Stimulated activated CD4-positive, alpha-beta T cell treated with anti-CD3 and anti-CD28 coated beads, Interleukin-15, amount 100 ng/mL, for 1 hour (primary cell): Measurements from ENCODE around the gene ZNF700.
"Not testable (repeated sequence)": the region's sequence is repeated elsewhere in the genome, so short reads cannot be mapped to it uniquely, and the experiment has no call there.

Source experiments
- DNase-seq, 2 donors: peaks; one replicate each; pipeline ENCODE4 v3.0.0-alpha.2; 2020; ENCODE audit warnings: low read depth in 1 of 2, low spot score in 1 of 2

Gene ZNF700

DNA sequence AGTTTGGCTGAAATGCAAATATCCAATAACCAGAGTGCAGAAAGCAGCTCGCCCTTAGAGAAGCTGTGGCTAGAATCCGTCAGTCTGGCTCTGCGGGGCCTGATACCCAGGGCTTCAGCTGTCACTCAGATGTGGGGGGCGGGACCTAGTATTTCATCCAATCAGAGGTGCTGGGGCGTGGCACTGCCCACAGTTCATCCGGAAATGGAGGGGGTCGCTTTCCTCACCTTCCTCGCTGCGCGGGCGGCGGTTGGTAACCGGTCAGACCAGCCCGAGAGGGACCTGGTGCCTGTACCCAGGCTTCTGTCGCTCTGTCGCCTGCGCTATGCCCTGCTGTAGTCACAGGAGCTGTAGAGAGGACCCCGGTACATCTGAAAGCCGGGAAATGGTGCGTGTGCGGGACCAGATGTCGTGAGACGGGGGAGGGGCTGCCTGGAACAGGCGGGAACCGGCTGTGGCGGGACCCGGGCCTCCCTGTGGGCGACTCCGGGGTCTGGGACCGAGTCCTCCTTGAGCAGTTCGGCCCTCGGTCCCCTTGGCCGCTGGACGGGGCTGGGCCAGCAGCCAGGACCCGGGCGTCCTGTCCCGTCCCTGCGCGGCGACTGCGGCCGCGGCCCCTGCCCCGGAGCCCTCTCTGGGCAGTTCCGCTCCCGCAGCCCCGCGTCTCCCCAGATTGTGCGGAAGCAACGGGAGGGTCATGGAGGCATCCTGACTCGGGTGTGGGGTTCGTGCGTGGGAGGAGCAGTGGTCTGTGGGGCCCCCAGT lies at the start of gene ZNF700:
Gene ZNF700, plus strand, starts transcription at position 222 of the 765 bp plus-strand sequence. Its CDS starts 104 bp downstream, at position 326.
- DNase-seq = peak; percentile 80 to 83

DNA sequence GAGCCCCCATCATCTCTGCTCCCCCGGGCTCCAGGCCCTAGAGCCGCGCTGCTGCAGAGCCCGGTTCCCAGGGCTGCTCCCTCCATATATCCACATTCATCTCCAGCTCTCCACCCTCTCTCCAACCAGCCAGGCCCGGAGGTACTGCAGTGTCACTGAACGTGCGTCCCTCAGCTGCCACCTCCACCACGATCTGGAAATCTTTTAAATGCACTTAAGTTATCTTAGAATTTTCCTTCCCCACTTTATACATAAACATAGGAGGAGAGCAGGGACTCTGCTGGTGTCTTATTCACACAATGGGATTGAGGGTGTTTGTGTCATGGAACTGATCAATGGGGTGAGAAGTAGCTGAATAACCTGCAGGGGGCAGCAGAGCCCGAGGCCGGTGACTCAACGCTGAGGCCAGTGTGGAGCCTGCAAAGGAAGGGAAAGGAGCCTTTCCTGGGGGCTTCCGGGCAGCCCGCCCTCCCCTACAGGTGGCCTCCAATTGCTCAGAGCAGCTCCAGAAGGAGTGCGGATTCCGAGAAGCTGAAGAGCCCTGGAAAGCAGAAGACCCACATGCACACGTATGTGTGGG lies 45.1 kb upstream of the ZNF700 start:
- peak in 1 of 2 donors; percentile 8 for DNase-seq

DNA sequence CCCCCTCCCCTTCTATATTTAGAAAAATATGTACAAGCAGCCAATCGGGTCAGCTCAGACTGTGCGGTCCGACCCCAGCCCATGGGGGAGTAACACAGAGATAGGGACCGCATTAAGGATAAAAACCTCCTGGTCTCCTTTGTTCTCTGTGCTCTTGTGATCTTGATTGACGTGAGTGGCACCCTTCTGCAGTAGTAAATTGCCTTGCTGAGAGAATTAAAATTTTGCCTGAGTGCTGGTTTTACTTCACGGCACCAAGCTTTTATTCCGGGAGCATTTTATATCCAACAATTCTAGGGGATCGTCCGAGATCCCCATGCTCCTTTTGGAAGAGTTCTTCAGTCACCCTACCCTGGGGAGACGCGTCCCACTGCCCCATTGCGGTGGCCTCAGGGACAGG lies 44.3 kb upstream of the ZNF700 start:
- DNase-seq = no peak

GRCh38 chr19:11881151-11881800 lies 43.6 kb upstream of the ZNF700 start:
- peak; percentile 13 to 24 for DNase-seq

GRCh38 chr19:11882606-11883005 lies 42.3 kb upstream of the ZNF700 start:
- DNase-seq = no peak

DNA sequence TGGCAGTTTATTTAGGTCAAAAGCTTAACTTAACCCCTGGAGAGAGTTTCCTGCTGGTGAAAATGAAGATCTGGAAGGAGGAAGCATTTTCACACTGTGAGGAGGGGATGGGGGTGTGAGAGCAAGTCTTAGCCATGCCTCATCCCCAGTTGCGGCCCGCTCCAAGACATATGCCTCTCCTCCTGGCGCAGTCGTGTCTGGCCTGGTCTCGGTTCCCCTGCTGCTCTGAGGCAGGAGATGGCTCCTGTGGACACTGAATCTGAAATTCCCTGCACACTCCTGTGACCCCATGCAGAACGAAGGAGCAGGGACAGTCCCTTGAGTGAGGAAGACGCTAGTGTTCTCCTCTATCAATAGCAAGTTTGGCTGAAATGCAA lies 37.7 kb upstream of the ZNF700 start:
- DNase-seq = no peak

DNA sequence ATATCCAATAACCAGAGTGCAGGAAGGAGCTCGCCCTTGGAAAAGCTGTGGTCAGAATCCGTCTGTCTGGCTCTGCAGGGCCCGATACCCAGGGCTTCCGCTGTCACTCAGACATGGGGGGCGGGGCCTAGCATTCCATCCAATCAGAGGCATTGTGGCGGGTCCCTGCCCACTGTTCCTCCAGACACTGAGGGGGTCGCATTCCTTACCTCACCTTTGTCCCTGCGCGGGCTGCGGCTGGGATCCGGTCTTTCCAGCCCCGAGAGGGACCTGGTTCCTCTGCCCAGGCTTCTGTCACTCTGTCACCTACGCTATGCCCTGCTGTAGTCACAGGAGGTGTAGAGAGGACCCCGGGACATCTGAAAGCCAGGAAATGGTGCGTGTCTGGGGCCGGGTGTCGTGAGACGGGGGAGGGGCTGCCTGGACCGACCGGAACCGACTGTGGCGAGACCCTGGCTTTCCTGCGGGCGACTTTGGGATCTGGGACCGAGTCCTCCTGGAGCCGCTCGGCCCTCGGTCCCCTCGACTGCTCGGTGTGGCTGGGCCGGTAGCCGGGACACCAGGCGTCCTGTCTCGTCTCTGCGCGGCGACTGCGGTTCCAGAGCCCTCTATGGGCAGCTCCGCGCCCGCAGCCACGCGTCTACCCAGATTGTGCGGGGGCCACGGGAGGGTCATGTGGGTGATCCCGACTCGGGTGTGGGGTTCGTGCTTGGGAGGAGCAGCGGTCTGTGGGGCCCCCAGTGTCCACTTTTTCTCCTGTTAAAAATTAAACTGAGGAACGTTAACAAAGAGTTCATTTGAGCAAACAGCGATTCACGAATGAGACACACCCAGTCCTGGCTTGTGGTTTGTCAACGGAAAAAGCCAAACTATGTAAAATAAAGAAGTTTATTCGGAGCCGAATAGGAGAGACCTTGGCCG lies 37.0 kb upstream of the ZNF700 start, which contains the start of gene ZNF69:
Gene ZNF69, plus strand, starts transcription at position 172 of the 921 bp plus-strand sequence. Its CDS starts 142 bp downstream, at position 314.
- peak; percentile 30 to 44 for DNase-seq

- DNase-seq = not testable (repeated sequence)
These were observed 35.0 kb upstream of the ZNF700 start for GRCh38 chr19:11889901-11890300.

DNA sequence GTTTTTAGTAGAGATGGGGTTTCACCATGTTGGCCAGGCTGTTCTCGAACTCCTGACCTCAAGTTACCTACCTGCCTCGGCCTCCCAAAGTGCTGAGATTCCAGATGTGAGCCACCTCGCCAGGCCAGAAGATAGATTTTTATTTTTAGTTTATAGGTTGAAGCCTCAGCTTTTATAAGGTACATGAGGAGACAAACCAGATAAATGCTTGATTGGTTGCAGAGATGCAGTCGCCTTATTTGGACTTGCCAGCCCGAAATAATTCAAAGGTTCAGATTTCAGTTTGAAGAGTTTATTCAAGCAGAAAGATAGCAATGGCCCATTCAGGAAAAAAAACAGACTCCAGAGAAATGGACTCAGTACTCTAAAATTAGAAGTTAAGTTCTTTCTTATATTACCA lies 34.3 kb upstream of the ZNF700 start:
- DNase-seq = no peak

DNA sequence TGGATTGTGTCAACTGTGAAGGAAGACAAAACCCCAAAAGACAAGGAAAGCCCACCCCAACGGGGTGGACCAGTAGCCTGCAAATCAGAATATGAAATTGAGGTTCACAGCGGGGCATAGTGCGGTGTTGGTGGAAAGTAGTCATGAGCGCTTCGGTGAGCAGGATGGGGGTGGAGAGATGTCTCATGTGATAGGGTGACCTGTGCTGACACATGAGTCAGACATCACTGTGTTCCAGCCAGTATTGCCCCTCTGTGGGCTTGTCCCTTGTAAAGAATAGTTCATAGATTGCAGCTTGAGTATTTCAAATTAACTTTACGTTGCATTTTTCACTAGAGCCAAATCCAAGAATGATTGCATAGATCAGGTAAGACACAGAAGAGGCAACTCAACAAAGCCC lies 30.1 kb upstream of the ZNF700 start:
- DNase-seq = no peak

GRCh38 chr19:11902228-11902627 lies 22.7 kb upstream of the ZNF700 start:
- DNase-seq = no peak

DNA sequence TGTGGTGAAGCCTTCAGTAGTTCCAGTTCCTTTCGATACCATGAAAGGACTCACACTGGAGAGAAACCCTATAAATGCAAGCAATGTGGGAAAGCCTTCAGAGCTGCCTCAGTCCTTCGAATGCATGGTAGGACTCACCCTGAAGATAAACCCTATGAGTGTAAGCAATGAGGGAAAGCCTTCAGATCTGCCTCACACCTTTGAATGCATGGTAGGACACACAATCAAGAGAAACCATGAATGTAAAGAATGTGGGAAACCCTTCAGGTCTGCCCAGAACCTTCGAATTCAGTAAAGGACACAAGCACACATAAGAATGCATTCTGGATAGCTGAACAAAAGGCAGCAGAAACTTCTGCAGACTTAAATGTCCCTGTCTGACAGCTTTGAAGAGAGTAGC lies 19.0 kb upstream of the ZNF700 start:
- DNase-seq = no peak

DNA sequence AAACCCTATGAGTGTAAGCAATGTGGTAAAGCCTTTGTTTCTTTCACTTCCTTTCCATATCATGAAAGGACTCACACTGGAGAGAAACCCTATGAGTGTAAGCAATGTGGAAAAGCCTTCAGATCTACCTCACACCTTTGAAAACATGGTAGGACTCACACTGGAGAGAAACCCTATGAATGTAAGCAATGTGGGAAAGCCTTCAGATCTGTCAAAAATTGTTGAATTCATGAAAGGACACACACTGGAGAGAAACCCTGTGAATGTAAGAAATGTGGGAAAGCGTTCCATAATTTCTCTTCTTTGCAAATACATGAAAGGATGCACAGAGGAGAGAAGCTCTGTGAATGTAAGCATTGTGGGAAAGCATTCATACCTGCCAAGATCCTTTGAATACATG lies 13.0 kb upstream of the ZNF700 start:
- DNase-seq = not testable (repeated sequence)

- not testable (repeated sequence) for DNase-seq
These were observed 10.4 kb upstream of the ZNF700 start for GRCh38 chr19:11914417-11915051.

GRCh38 chr19:11921852-11922495 lies 2.9 kb upstream of the ZNF700 start:
- no peak for DNase-seq

- DNase-seq = not testable (repeated sequence)
These were observed 812 bp downstream of the ZNF700 start for GRCh38 chr19:11925651-11926187.

GRCh38 chr19:11927227-11927626 lies 2.3 kb downstream of the ZNF700 start:
- DNase-seq = no peak

DNA sequence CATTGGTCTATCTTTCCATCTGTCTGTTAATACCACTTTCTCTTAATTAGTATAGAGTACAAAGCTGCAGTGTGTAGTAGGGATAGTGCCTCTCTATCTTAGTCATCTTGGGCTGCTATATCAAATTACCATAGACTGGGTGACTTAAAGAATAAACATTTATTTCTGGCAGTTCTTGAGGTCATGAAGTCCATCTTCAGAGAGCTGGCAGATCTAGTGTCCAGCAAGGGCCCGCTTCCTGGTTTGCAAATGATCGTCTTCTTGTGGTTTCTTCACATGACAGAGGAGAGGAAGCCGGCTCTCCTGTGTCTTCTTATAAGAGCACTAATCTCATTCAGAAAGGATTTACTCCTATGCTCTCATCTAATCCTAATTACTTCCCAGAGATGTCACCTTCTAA lies 6.1 kb downstream of the ZNF700 start:
- DNase-seq = no peak

DNA sequence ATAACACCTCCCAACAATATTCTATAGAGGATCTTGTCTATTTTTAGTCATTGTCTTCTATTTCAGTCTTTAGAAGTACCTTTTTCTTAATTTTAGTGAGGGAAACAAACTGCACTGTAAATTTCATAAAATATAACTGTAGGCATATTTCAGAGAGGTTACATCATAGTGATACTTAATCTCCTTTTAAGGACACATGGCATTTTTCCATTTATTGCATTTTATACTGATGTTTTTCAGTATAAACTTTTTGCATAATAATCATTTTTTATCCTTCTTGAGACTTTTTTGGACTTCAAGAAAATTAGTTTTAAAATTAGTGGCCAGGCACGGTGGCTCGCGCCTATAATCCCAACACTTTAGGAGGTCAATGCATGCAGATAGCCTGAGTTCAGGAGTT lies 6.6 kb downstream of the ZNF700 start:
- no peak for DNase-seq

DNA sequence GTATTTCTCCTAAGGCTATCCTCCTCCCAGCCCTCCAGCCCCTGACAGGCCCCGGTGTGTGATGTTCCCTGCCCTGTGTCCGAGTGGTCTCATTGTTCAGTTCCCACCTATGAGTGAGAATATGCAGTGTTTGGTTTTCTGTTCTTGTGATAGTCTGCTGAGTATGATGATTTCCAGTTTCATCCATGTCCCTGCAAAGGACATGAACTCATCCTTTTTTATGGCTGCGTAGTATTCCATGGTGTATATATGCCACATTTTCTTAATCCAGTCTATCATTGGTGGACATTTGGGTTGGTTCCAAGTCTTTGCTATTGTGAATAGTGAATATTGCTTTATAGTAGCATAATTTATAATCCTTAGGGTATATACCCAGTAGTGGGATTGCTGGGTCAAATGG lies 10.9 kb downstream of the ZNF700 start:
- DNase-seq = not testable (repeated sequence)
